Trophoblast cell (in vitro differentiated cells and primary cell): ENCODE data around the gene CADPS.

Experiments used
- DNase-seq, 2 donors: peaks; one replicate each; pipeline ENCODE4 v3.0.0-alpha.2; 2016
- H2AFZ ChIP-seq: 2 replicates; pipeline ENCODE4 v1.6.1; 2013; ENCODE audit warnings: low read length, moderate library complexity, mild to moderate bottlenecking; ENCODE audit not compliant: insufficient read depth, poor library complexity
- H2AK5ac ChIP-seq: 2 replicates; pipeline ENCODE4 v1.6.1; 2013; ENCODE audit warnings: mild to moderate bottlenecking, low read length
- H2BK120ac ChIP-seq: 2 replicates; pipeline ENCODE4 v1.6.1; 2013; ENCODE audit warnings: low read length, mild to moderate bottlenecking, moderate library complexity; ENCODE audit not compliant: insufficient read depth, poor library complexity
- H2BK12ac ChIP-seq: 2 replicates; pipeline ENCODE4 v1.6.1; 2013; ENCODE audit warnings: mild to moderate bottlenecking, low read length, moderate library complexity
- H2BK5ac ChIP-seq: 2 replicates; pipeline ENCODE4 v1.6.1; 2013; ENCODE audit warnings: low read length, low read depth, moderate library complexity, mild to moderate bottlenecking; ENCODE audit not compliant: poor library complexity
- H3K14ac ChIP-seq: 2 replicates; pipeline ENCODE4 v1.6.1; 2013; ENCODE audit warnings: mild to moderate bottlenecking, low read length
- H3K18ac ChIP-seq: 2 replicates; pipeline ENCODE4 v1.6.1; 2013; ENCODE audit warnings: mild to moderate bottlenecking, low read length
- H3K23ac ChIP-seq: 2 replicates; pipeline ENCODE4 v1.6.1; 2013; ENCODE audit warnings: low read length
- H3K27ac ChIP-seq: 2 replicates; pipeline ENCODE4 v1.5.1; 2013; ENCODE audit warnings: low read depth, mild to moderate bottlenecking, inconsistent platforms, low read length, moderate library complexity
- H3K27me3 ChIP-seq: 2 replicates; pipeline ENCODE4 v1.6.1; 2013; ENCODE audit warnings: inconsistent platforms, mild to moderate bottlenecking, low read length, moderate library complexity; ENCODE audit not compliant: insufficient read depth
- H3K36me3 ChIP-seq, 2 experiments: 1 replicate in 1 of 2; 2 replicates in 1 of 2; pipeline ENCODE4 v1.6.1; 2013; ENCODE audit warnings: low read length in 2 of 2, mild to moderate bottlenecking in 2 of 2, moderate library complexity in 1 of 2; ENCODE audit not compliant: insufficient read depth in 2 of 2, control insufficient read depth in 1 of 2
- H3K4ac ChIP-seq: 2 replicates; pipeline ENCODE4 v1.6.1; 2013; ENCODE audit warnings: low read depth, mild to moderate bottlenecking, low read length, moderate library complexity
- H3K4me1 ChIP-seq, 2 experiments: 1 replicate in 1 of 2; 2 replicates in 1 of 2; pipeline ENCODE4 v1.6.1; 2013; ENCODE audit warnings: low read length in 2 of 2, mild to moderate bottlenecking in 2 of 2, moderate library complexity in 1 of 2; ENCODE audit not compliant: insufficient read depth in 2 of 2, control insufficient read depth in 1 of 2
- H3K4me2 ChIP-seq: 2 replicates; pipeline ENCODE4 v1.6.1; 2013; ENCODE audit warnings: inconsistent platforms, mild to moderate bottlenecking, low read length, moderate library complexity
- H3K4me3 ChIP-seq: 2 replicates; pipeline ENCODE4 v1.5.1; 2013; ENCODE audit warnings: mild to moderate bottlenecking, low read depth, low read length, inconsistent platforms
- H3K79me1 ChIP-seq: one replicate; pipeline ENCODE4 v1.6.1; 2013; ENCODE audit warnings: low read length
- H3K79me2 ChIP-seq: 2 replicates; pipeline ENCODE4 v1.6.1; 2013; ENCODE audit warnings: low read length, mild to moderate bottlenecking; ENCODE audit not compliant: control insufficient read depth, insufficient read depth, poor library complexity
- H3K9ac ChIP-seq: 2 replicates; pipeline ENCODE4 v1.6.1; 2013; ENCODE audit warnings: mild to moderate bottlenecking, low read length
- H3K9me3 ChIP-seq: 2 replicates; pipeline ENCODE4 v1.6.1; 2013; ENCODE audit warnings: low read depth, mild to moderate bottlenecking, control low read depth, inconsistent platforms, low read length; ENCODE audit not compliant: insufficient read depth
- H4K12ac ChIP-seq: 2 replicates; pipeline ENCODE4 v1.6.1; 2013; ENCODE audit warnings: low read depth, mild to moderate bottlenecking, low read length, moderate library complexity
- H4K8ac ChIP-seq: 2 replicates; pipeline ENCODE4 v1.6.1; 2013; ENCODE audit warnings: low read depth, mild to moderate bottlenecking, low read length, moderate library complexity
- H4K91ac ChIP-seq: one replicate; pipeline ENCODE4 v1.6.1; 2013; ENCODE audit warnings: low read depth, mild to moderate bottlenecking, low read length, moderate library complexity
- WGBS: extraction: QIAGEN DNeasy Blood & Tissue Kit; methylation state at CpG from one replicate; pipeline ENCODE4 v1.1.7; 2013; ENCODE audit warnings: missing lambda C conversion rate; ENCODE audit not compliant: insufficient read length, insufficient coverage; ENCODE audit errors: extremely low coverage; 5-methylcytosine and 5-hydroxymethylcytosine counted together

The CADPS gene

DNA sequence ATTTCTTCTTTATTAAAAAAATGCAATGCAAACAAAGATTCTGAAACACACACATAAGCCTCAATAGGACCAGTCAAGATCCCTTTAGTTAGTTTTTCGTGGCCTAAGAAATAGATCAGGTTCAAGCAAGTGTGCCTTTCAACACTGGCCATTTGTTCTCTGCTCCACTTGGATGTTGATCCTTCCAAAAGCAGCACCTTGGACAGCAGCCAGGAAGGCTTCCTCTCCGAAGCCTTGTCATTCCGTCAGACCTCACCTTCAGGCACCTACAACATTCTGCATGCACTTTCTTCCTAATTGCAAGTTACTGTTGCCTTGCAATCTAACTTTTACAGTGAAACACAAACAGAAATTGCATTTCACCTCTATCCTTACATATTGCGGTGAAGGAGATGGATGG, 346.0 kb downstream of the CADPS start:
- H2BK5ac ChIP-seq: no peak overlapping the region
- no peak overlapping the region for H3K18ac ChIP-seq
- no peak overlapping the region for H4K12ac ChIP-seq
- no peak overlapping the region for H3K27ac ChIP-seq
- no peaks in the 10 kb centered on the region for H3K4me1 ChIP-seq
- no peaks in the 10 kb centered on the region for H3K36me3 ChIP-seq
- no peak overlapping the region for H4K8ac ChIP-seq
- H3K14ac ChIP-seq: no peak overlapping the region
- H2BK12ac ChIP-seq: no peak overlapping the region
- no peak overlapping the region for H3K4me3 ChIP-seq
- no peak overlapping the region for H2AK5ac ChIP-seq
- no peak overlapping the region for H4K91ac ChIP-seq
- no peaks in the 10 kb centered on the region for H3K27me3 ChIP-seq
- no peaks in the 10 kb centered on the region for H3K79me2 ChIP-seq
- no peak overlapping the region for H3K9ac ChIP-seq
- H2BK120ac ChIP-seq: no peak overlapping the region
- H3K9me3 ChIP-seq: no peaks in the 10 kb centered on the region
- H3K79me1 ChIP-seq: no peaks in the 10 kb centered on the region
- H3K23ac ChIP-seq: no peak overlapping the region
- H3K4me2 ChIP-seq: no peak overlapping the region
- DNase-seq: peak; percentile 21 to 79
- no peak overlapping the region for H3K4ac ChIP-seq
- H2AFZ ChIP-seq: no peak overlapping the region
- no CpG with 5 or more reads among the region's 4 CpGs for WGBS

DNA sequence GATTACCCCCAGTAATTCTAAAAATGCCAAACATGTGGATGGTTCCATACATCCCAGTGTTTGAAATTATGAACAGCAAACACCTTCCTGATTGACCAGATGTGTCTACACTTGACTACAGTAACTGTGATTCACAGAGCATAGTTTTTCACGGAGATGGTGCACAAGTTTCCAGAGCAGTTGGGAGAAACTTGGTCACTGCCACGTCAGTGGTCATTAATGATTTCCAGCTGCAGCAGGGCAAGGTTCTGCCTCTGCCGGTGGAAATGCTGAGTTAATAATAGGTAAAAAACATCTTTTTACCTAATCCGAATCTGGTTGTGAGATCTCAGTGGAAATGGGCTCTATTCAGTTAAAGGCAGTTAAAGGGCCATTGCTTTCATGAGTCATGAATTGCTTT, 347.7 kb downstream of the CADPS start:
- H3K4me2 ChIP-seq: no peak overlapping the region
- H2AFZ ChIP-seq: no peak overlapping the region
- H3K79me1 ChIP-seq: no peaks in the 10 kb centered on the region
- no peaks in the 10 kb centered on the region for H3K79me2 ChIP-seq
- DNase-seq: no peak
- H3K23ac ChIP-seq: no peak overlapping the region
- no peaks in the 10 kb centered on the region for H3K36me3 ChIP-seq
- H3K27me3 ChIP-seq: no peaks in the 10 kb centered on the region
- H3K4me1 ChIP-seq: no peaks in the 10 kb centered on the region
- H4K8ac ChIP-seq: no peak overlapping the region
- no peak overlapping the region for H3K18ac ChIP-seq
- no peak overlapping the region for H2BK120ac ChIP-seq
- no peak overlapping the region for H3K4ac ChIP-seq
- no CpG with 5 or more reads among the region's 4 CpGs for WGBS
- H2BK12ac ChIP-seq: no peak overlapping the region
- no peak overlapping the region for H3K27ac ChIP-seq
- no peak overlapping the region for H4K91ac ChIP-seq
- no peak overlapping the region for H2AK5ac ChIP-seq
- no peak overlapping the region for H3K4me3 ChIP-seq
- no peak overlapping the region for H2BK5ac ChIP-seq
- no peaks in the 10 kb centered on the region for H3K9me3 ChIP-seq
- H3K14ac ChIP-seq: no peak overlapping the region
- no peak overlapping the region for H3K9ac ChIP-seq
- no peak overlapping the region for H4K12ac ChIP-seq

DNA sequence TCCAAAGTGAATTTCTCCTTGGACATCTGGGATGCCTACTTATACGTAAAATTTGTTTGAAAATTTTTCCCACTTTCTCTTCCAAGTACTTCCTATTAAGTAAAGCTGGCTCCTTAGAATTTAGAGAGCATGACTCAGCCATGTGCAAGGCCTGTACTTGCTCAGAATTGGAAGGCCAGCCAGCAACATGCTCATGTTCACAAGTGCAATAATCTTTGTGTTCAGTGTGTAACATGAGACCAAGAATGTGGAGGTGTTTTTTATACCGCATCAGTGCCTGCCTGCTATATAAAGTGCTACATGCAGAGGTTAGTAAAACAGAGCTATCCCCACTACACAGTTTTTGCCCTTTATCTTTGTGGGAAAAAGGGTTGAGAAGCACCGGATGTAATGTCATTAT, 349.9 kb downstream of the CADPS start:
- Histone ChIP-seq H3K79me1 (no peaks in the 10 kb centered on the region), H3K9me3 (no peaks in the 10 kb centered on the region), H3K4me2 (no peak overlapping the region), H3K4me3 (no peak overlapping the region), H2BK12ac (no peak overlapping the region), H3K79me2 (no peaks in the 10 kb centered on the region), H3K36me3 (no peaks in the 10 kb centered on the region), H3K27ac (no peak overlapping the region), H3K9ac (no peak overlapping the region), H3K23ac (no peak overlapping the region), H4K12ac (no peak overlapping the region), H2BK120ac (no peak overlapping the region), H3K4me1 (no peaks in the 10 kb centered on the region), H2BK5ac (no peak overlapping the region), H3K18ac (no peak overlapping the region), H2AFZ (no peak overlapping the region), H3K14ac (no peak overlapping the region), H4K8ac (no peak overlapping the region), H3K4ac (no peak overlapping the region), H4K91ac (no peak overlapping the region), H2AK5ac (no peak overlapping the region), H3K27me3 (no peaks in the 10 kb centered on the region)
- WGBS: no CpG with 5 or more reads among the region's 3 CpGs
- DNase-seq: no peak

DNA sequence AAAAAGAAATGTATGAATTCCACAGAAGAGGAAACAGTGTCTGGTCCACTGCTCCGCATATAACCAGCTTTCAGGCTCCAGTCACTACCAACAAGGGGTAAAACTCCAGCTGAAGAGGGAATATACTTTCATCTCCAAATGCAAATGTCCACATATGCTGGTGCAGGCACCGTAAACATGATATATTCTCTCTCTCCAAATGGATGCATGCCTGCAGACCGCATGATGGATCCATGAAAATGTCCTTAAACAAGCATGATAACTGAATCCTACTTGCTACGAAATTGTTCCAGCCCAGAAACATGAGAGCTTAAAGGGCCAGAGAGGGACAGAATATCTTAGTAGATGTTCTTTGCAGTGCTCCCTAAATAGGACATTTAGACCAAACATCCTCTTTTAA, 351.5 kb downstream of the CADPS start:
- Histone ChIP-seq H3K14ac (no peak overlapping the region), H3K4me3 (no peak overlapping the region), H2BK5ac (no peak overlapping the region), H3K4me2 (no peak overlapping the region), H3K4ac (no peak overlapping the region), H2BK12ac (no peak overlapping the region), H3K27me3 (no peaks in the 10 kb centered on the region), H3K18ac (no peak overlapping the region), H4K12ac (no peak overlapping the region), H2BK120ac (no peak overlapping the region), H2AK5ac (no peak overlapping the region), H2AFZ (no peak overlapping the region), H3K4me1 (no peaks in the 10 kb centered on the region), H3K9me3 (no peaks in the 10 kb centered on the region), H3K9ac (no peak overlapping the region), H3K79me1 (no peaks in the 10 kb centered on the region), H3K79me2 (no peaks in the 10 kb centered on the region), H4K8ac (no peak overlapping the region), H4K91ac (no peak overlapping the region), H3K36me3 (no peaks in the 10 kb centered on the region), H3K27ac (no peak overlapping the region), H3K23ac (no peak overlapping the region)
- no peak for DNase-seq
- WGBS: no CpG with 5 or more reads among the region's 4 CpGs
